ENCODE results near the gene LCE2B.
"Not testable (repeated sequence)": the region's sequence is repeated elsewhere in the genome, so short reads cannot be mapped to it uniquely, and the experiment has no call there.

The LCE2B gene, protein sequence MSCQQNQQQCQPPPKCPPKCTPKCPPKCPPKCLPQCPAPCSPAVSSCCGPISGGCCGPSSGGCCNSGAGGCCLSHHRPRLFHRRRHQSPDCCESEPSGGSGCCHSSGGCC

DNA sequence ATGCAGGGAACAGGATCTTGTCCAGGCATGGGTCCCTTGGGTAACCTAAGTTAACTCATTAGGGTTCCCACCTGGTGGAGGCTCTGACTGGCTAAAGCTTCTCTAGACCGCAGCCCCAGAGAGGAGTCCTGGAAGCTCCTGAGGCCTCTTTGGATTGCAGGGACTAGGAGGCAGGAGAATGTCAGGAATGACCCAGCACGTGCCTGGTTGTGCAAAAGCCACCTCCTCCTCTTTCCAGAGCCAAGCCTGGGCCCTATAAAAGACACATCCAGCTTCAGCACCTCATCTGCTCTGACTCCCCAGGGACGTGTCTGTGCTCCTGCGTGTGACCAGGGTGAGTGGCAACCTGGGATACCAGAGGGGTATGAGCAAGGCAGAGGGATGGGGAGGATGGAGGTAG, at the start of gene LCE2B:
Gene LCE2B (plus strand): TSS at position 301 of the 400 bp plus-strand sequence. CDS start 721 bp downstream, outside the sequence.
- H3K27ac ChIP-seq; H3K4me3 ChIP-seq (ENCODE audit: low read depth, low read length); H3K9me3 ChIP-seq (ENCODE audit: severe bottlenecking); DNase-seq; H3K36me3 ChIP-seq: not testable (repeated sequence)
- peaks cover 92% of the 10 kb centered on the region for H3K27me3 ChIP-seq (ENCODE audit: insufficient read depth, low read depth, severe bottlenecking)

DNA sequence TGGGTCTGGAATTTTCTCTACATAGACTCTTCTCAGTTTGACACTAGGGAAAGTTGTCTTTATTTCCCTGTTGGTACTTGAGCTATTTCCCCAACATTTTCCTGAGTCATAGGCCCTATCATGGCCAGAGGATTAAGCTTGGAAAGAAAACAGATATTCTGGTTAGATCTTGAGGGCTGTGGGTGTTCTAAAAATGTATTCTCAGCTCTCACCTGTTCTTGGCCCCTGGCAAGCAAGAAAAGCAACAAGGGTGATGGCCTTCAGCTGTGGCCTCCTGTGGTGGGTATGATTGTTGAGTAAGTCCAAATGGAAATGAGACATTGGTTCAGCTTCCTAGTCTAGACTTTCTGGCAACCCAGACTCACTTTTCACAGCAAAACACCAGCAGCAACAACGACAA, 45.6 kb upstream of the LCE2B start:
- Histone ChIP-seq H3K27ac (no peak overlapping the region), H3K27me3 (ENCODE audit: insufficient read depth, low read depth, severe bottlenecking) (peaks cover 90% of the 10 kb centered on the region)
- no peak for DNase-seq

DNA sequence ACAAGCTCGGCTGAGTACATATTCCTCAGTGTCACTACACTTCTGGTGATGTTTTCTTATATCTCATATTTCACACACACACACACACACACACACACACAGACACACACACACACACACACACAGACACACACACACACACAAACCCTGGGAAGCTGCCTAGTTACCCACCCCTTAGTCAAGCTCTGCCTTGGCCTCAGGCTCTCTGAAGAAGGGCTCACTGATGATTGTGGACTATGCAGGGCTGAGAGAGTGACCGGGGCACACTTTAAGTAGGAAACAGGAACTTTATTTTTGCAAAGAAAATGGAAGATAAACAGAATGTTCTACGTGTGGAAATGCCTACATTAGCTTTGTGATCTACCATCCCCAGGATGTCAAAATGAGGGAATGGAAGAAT, 42.0 kb upstream of the LCE2B start:
- Histone ChIP-seq H3K27ac (no peak overlapping the region), H3K9me3 (ENCODE audit: severe bottlenecking) (peaks cover 5% of the 10 kb centered on the region), H3K27me3 (ENCODE audit: insufficient read depth, low read depth, severe bottlenecking) (peaks cover 99% of the 10 kb centered on the region)

More for the DNA sequence above, 45.6 kb upstream of the LCE2B start:
- Histone ChIP-seq H3K4me3 (ENCODE audit: low read depth, low read length) (no peak overlapping the region), H3K9me3 (ENCODE audit: severe bottlenecking) (peaks cover 5% of the 10 kb centered on the region), H3K36me3 (no peaks in the 10 kb centered on the region)
- TF ChIP-seq, protein P1, sequence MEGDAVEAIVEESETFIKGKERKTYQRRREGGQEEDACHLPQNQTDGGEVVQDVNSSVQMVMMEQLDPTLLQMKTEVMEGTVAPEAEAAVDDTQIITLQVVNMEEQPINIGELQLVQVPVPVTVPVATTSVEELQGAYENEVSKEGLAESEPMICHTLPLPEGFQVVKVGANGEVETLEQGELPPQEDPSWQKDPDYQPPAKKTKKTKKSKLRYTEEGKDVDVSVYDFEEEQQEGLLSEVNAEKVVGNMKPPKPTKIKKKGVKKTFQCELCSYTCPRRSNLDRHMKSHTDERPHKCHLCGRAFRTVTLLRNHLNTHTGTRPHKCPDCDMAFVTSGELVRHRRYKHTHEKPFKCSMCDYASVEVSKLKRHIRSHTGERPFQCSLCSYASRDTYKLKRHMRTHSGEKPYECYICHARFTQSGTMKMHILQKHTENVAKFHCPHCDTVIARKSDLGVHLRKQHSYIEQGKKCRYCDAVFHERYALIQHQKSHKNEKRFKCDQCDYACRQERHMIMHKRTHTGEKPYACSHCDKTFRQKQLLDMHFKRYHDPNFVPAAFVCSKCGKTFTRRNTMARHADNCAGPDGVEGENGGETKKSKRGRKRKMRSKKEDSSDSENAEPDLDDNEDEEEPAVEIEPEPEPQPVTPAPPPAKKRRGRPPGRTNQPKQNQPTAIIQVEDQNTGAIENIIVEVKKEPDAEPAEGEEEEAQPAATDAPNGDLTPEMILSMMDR (IDR thresholded peaks at IDR 0.05; ENCODE audit: low read depth, low read length), result no peak

DNA sequence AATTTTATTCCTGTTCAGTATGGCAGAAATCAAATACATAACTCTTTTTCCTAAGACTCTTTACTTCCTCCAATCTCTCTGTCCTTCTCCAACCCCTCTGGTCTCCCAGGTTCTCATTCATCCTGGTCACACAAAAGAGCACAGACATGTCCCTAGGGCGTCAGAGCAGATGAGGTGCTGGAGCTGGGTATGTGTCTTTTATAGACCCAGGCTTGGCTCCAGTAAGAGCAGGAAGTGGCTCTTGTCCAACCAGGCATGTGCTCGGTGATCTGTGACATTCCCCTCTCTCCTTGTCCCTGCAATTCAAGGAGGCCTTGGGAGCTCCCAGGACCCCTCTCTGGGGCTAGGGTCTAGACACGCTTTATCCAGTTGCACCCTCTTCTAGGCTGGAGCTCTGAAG, 40.8 kb upstream of the LCE2B start:
- peaks cover 5% of the 10 kb centered on the region for H3K9me3 ChIP-seq (ENCODE audit: severe bottlenecking)
- TF ChIP-seq, protein P1 (IDR thresholded peaks at IDR 0.05; ENCODE audit: low read depth, low read length), result no peak

More for the DNA sequence above, 42.0 kb upstream of the LCE2B start:
- no peak for DNase-seq
- TF ChIP-seq, protein P1 (IDR thresholded peaks at IDR 0.05; ENCODE audit: low read depth, low read length), result no peak
- no peak overlapping the region for H3K4me3 ChIP-seq (ENCODE audit: low read depth, low read length)
- H3K36me3 ChIP-seq, result no peaks in the 10 kb centered on the region

DNA sequence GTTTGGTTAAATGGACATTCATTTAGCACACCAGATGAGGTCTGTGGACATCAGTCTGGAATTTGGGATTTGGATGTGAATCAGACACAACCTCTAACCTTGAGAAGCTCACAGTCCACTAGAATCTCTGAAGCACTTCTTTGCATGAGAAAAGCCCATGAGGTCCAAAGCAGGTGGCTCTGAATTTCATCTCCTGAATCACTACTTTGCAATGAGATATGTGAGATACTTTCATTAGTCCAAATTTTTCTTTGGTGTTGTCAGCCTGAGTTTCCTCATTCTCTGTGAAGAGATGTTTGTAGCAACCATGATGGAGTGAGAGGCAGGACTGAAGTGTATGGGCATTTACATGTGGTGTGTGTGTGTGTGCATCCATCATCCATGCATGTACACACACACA, 39.3 kb upstream of the LCE2B start:
- DNase-seq, result no peak
- H3K36me3 ChIP-seq, result no peaks in the 10 kb centered on the region
- TF ChIP-seq, protein P1 (IDR thresholded peaks at IDR 0.05; ENCODE audit: low read depth, low read length), result no peak
- peaks cover 3% of the 10 kb centered on the region for H3K9me3 ChIP-seq (ENCODE audit: severe bottlenecking)
- no peak overlapping the region for H3K4me3 ChIP-seq (ENCODE audit: low read depth, low read length)
- no peak overlapping the region for H3K27ac ChIP-seq
- H3K27me3 ChIP-seq (ENCODE audit: insufficient read depth, low read depth, severe bottlenecking), result peaks cover 98% of the 10 kb centered on the region

More for the DNA sequence above, 40.8 kb upstream of the LCE2B start:
- H3K27ac ChIP-seq, result no peak overlapping the region
- DNase-seq, result no peak
- H3K36me3 ChIP-seq, result no peaks in the 10 kb centered on the region
- H3K4me3 ChIP-seq (ENCODE audit: low read depth, low read length), result no peak overlapping the region
- peaks cover 100% of the 10 kb centered on the region for H3K27me3 ChIP-seq (ENCODE audit: insufficient read depth, low read depth, severe bottlenecking)

DNA sequence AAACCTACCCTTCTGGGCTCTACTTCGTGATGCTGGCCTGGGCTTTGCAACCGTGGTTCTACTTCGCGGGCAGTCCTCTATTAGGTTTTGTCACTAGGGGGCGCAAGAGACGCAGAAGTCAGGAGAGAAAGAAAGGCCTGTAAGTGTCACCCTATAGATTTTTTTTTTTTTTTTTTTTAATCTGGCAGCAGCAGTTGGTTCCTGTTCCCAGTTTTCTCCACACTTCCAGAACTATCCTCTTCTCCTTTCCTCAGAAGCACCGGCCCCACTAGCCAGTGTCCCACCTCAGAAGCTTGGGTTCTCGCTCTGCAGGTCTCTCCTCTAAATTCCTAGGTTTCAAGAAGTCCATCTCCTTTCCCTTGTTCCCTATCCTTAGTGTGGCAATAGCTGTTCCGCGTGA, 31.8 kb upstream of the LCE2B start:
- TF ChIP-seq, protein P1 (IDR thresholded peaks at IDR 0.05; ENCODE audit: low read depth, low read length), result peak; percentile 91
- Histone ChIP-seq H3K27me3 (ENCODE audit: insufficient read depth, low read depth, severe bottlenecking) (peaks cover 90% of the 10 kb centered on the region), H3K36me3 (no peaks in the 10 kb centered on the region), H3K9me3 (ENCODE audit: severe bottlenecking) (no peaks in the 10 kb centered on the region), H3K4me3 (ENCODE audit: low read depth, low read length) (no peak overlapping the region), H3K27ac (no peak overlapping the region)
- peak; percentile 92 for DNase-seq

Measured in WERI-Rb-1 (cell line).